Measurements from ENCODE around the gene LIFR.
"Not testable (repeated sequence)": the region's sequence is repeated elsewhere in the genome, so short reads cannot be mapped to it uniquely, and the experiment has no call there.

The LIFR gene

GRCh38 chr5:38518341-38518740 lies 38.1 kb downstream of the LIFR start:
- H3K4me3 ChIP-seq (ENCODE audit: low read depth, low read length) = no peak overlapping the region
- TF ChIP-seq CTCF (IDR thresholded peaks at IDR 0.05; ENCODE audit: low read depth, low read length) = no peak

GRCh38 chr5:38516649-38517048 lies 39.8 kb downstream of the LIFR start:
- H3K4me3 ChIP-seq (ENCODE audit: low read depth, low read length) = not testable (repeated sequence)

- H3K4me3 ChIP-seq (ENCODE audit: low read depth, low read length) = no peak overlapping the region
- TF ChIP-seq CTCF (IDR thresholded peaks at IDR 0.05; ENCODE audit: low read depth, low read length) = peak; percentile 38; the same call in 1 of the 2 replicates
These were observed 40.8 kb downstream of the LIFR start for GRCh38 chr5:38515646-38516045.

- H3K4me3 ChIP-seq (ENCODE audit: low read depth, low read length) = no peak overlapping the region
- TF ChIP-seq CTCF (IDR thresholded peaks at IDR 0.05; ENCODE audit: low read depth, low read length) = no peak
These were observed 41.4 kb downstream of the LIFR start for GRCh38 chr5:38515092-38515491.

GRCh38 chr5:38509185-38509584 lies 47.3 kb downstream of the LIFR start:
- TF ChIP-seq CTCF (IDR thresholded peaks at IDR 0.05; ENCODE audit: low read depth, low read length) = no peak
- H3K4me3 ChIP-seq (ENCODE audit: low read depth, low read length) = no peak overlapping the region

GRCh38 chr5:38506302-38506701 lies 50.1 kb downstream of the LIFR start:
- no peak for TF ChIP-seq CTCF (IDR thresholded peaks at IDR 0.05; ENCODE audit: low read depth, low read length)
- H3K4me3 ChIP-seq (ENCODE audit: low read depth, low read length) = no peak overlapping the region

GRCh38 chr5:38500573-38501260 lies 55.7 kb downstream of the LIFR start:
- no peak overlapping the region for H3K4me3 ChIP-seq (ENCODE audit: low read depth, low read length)
- TF ChIP-seq CTCF (IDR thresholded peaks at IDR 0.05; ENCODE audit: low read depth, low read length) = no peak

GRCh38 chr5:38497946-38498345 lies 58.5 kb downstream of the LIFR start:
- no peak; the same call in 1 of the 2 replicates for TF ChIP-seq CTCF (IDR thresholded peaks at IDR 0.05; ENCODE audit: low read depth, low read length)

More at GRCh38 chr5:38497946-38498345, 58.5 kb downstream of the LIFR start:
- no peak overlapping the region for H3K4me3 ChIP-seq (ENCODE audit: low read depth, low read length)

Data from WI38 (cell line).